NCI-H82 treated with DMSO at 0.1 percent for 48 hours (cell line): ENCODE results near the gene TEKT3.
A peak's percentile ranks its signal among the peaks of the same experiment; 100 is the strongest.

ENCODE experiments used
- DNase-seq: peaks from one replicate; lab custom pipeline; 2025; ENCODE audit not compliant: unreplicated experiment; lab: John Stamatoyannopoulos, UW

The TEKT3 gene

DNA sequence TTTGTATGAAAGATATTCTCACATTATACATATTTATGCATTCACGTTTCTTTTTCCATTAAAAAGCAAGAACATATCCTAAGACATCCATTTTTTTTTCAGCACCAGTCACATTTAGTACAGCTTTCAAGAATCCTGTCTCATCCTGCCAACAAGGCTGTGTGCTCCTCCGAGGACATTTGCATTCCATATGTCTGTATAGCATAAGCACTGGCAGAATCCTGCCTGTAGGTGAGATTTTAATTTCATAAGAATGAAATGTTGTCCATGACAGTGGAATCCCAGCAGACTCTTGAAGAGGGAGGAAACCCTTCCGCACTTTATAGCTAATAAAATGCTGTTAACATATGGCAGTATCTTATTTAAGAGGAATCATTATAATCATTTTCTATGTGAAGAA is 73.4 kb downstream of the TEKT3 start:
- no peak for DNase-seq

DNA sequence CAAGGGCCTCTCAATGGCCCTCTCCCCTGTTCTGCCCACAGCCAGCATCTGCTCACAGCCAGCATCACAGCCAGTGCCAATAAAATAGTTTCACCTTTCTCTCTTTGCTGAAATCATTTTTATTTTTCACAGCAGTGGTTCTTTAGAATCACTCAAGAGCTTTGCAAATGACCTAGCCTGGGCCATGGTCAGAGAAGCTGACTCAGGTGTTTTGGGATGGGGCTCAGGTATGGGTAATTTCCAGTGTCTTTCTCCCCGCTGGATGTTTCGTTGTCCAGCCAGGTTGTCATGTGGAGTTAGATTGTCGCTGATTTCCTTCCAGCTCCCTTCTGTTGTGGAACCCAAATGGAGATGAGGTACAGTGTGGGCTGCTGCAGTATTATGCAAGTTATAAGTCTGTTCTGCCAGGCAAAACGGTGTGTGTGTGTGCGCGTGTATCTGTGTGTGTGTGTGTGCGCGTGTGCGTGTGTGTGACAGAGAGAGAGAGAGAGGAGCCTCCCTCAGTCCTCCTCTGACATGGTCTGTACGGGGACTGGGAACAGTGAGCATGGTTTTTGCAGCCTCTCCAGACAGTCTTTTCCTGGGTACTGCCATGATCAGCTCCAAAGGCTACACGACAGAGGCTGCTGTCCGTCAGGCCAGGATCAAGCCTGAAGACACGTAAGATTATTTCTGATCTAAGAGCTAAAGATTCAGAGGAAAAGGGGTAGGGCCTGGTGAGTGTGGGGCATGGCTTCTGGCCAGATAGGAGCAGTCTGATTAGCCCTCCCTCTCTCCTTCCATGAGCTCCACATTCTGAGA is 74.9 kb downstream of the TEKT3 start:
- no peak for DNase-seq

DNA sequence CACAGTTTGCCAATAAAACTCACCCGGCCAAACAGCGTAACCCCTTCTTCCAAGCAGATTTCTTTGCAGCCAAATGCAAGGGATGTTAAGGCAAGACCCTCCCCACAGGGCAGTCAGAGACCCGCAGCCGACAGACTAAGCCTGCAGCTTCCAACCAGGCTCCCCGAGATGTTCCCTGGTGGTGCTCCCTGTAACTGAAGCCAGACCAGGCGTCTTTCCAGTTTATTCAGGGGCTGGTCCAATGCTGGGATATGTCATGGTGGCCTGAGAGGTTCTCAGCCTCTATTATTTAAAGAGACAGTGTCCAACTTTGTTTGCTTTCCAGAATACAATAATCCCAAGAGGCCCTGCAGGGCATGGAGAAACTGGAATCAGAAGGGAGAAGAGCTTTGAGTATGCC is 76.3 kb downstream of the TEKT3 start, which contains the start of gene PMP22:
Gene PMP22 (minus strand): TSS at position 196 of the 400 bp plus-strand sequence. CDS start 4,599 bp downstream, outside the sequence.
- no peak for DNase-seq

DNA sequence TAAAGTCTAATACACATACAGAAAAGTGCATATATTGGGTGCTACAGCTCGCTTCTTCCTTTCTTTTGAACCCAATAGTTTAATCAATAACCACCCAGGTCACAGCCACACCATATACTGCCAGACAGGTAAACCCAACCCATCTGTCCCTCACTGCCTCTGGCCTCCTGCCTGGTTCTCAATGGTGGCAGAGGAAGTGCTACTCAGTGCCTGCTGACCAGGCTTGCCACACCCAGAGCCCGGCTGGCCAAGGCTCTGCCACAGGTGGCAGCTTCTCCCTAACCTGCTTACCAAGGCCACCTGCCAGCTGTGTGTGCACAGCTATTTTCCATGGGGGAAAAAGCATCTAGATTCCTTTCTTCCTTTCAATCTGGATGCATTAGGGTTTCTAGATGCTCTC is 76.9 kb downstream of the TEKT3 start:
- no peak for DNase-seq

GRCh38 chr17:15263680-15264079 is 77.7 kb downstream of the TEKT3 start:
- no peak for DNase-seq

DNA sequence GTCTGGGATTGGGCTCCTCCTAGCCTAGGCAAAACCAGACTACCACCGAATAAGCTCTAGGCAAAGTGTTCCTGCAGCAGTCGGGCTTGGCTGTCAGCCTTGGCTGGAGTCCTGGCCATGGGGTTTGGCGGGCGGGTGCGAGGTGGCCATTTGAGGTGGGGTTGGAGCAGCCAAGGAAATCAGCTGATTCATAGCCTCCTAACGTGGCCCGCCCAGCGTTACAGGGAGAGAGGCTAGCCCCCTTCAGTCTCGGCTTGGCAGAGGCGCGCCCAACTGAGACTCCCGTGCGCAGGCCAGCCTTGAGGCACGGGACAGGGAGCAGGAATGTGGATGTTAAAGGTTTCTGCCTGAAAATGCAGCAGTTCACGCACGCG is 78.2 kb downstream of the TEKT3 start:
- no peak for DNase-seq

DNA sequence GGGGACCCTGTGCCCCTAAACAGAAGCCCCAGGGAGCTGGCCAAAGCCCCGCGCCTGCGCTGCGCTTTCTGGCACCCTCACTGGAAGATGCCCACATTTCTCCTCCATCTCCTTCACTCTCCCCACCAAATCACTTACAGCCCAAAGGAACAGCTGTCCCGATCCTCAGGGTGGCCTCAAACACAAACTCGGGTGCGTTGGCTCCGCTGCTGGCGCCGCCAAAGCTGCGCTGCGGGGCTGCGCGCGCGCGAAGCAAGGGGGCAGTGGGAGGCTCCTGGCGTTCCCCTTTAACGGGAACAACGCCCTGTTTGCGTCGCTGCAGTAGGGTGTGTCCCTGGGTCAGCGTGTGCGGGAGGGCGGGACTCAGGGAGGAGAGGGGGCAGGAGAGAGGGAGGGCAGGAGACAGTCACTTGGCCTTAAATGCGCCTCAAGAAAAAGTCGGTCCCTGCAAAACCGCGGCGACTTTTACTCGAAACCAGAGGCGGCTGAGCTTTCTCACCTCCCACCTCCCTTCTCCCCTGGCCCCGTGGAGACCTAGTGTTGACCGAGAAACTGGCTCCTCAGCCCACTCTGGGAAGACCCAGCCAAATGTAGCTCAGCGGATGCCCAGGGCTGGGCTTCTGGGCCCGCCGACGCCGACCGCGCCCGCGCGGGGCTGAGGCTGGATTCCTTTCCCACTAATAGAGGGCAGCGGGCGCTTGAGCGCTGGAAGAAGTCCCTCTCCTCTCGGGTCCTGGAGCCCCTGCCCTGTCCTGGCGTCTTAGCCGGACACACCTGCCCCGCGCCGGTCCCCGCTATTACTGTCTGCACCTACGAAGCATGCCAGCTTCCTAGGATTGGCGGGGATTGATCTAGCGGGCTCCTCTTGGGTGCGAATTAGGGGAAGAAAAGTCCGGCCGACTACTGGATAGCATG is 78.8 kb downstream of the TEKT3 start:
- no peak for DNase-seq

GRCh38 chr17:15261802-15262290 is 79.6 kb downstream of the TEKT3 start:
- DNase-seq: no peak

GRCh38 chr17:15261258-15261801 is 80.1 kb downstream of the TEKT3 start:
- no peak for DNase-seq

DNA sequence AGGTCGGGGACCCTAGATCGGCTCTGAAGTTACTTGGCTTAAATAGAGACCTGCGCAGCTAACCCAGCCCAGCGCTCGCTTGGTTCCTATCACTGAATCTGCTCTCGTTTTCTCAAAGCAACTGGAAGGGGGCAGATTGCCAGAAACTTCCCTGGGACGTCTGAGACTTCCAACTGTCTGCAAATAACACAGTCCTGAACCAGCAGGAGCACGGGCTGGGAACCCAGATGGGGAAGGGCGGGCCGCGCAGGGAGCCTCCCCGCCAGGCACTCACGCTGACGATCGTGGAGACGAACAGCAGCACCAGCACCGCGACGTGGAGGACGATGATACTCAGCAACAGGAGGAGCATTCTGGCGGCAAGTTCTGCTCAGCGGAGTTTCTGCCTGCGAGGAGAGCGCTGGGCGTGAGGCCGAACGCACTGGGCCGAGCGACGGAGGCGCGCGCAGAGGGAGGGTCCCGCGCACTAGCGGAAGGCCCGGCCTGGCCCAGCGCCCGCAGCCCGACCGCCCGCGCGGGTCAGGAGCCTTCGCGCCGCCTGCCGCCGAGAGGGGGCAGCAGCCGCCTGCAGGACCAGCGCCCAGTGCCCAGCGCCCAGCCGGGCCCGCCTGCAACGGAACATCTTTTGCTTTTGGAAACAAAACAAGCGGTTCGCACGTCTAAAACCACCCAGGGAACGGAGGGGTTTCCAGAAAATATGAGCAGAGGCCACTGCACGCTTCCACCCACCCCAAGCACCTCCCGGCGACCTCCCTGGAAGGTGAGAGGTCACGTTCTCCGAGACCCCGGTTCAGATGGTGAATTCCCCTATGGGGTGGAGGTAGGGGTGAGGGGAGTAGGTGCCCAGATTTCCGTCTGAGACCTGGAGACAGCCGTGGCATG is 80.8 kb downstream of the TEKT3 start:
- peak; percentile 28 for DNase-seq

- DNase-seq: no peak
These were observed 83.4 kb downstream of the TEKT3 start for GRCh38 chr17:15257796-15258512.

- DNase-seq: peak; percentile 20
These were observed 84.1 kb downstream of the TEKT3 start for GRCh38 chr17:15257258-15257788.

DNA sequence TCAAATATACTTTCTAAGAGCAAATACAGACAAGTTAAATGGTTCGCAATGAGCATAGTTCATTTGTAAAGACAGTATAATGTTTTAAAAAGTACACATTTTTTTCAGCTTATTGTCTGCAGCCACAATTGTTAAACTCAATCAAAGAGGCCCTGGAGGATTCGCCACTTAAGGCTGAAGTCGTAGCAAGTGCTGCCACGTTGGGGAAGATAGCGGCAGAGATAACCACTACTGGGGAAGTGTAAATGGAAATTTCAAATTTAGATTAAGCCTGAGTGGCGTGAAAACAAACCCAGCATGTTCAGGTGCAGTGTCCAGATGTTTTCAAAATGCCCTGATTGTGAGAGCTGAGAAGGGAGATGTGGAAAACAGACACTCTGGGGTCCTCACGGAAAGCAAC is 84.7 kb downstream of the TEKT3 start:
- no peak for DNase-seq

GRCh38 chr17:15255713-15256454 is 85.5 kb downstream of the TEKT3 start:
- no peak for DNase-seq
